Measurements from ENCODE around the gene MITD1. TPM values are rescaled to one million over a fixed set of nuclear protein-coding genes. Genes with fewer than 3 reads are reported as not detected.

The MITD1 gene
- total and polyA plus RNA-seq, 2 of the 13 experiments (the other 11 are each of a cell fraction or from before 2014, with no cell fraction given) = 17.8 to 43.7 TPM

- TF ChIP-seq ZNF644 (CRISPR knock-in tag; IDR thresholded peaks at IDR 0.05; ENCODE audit: low read depth) (peak; percentile 86), TAF15 (IDR thresholded peaks at IDR 0.05; ENCODE audit: low read depth, low read length, poor library complexity, severe bottlenecking) (no peak), ZNF558 (CRISPR knock-in tag; IDR thresholded peaks at IDR 0.05; ENCODE audit: borderline replicate concordance) (no peak), ZBTB8A (CRISPR knock-in tag; IDR thresholded peaks at IDR 0.05; ENCODE audit: borderline replicate concordance, low read depth) (no peak), SMC3 (IDR thresholded peaks at IDR 0.05; ENCODE audit: low read length) (no peak), ZKSCAN1 (IDR thresholded peaks at IDR 0.05; ENCODE audit: low read length) (no peak), SIX1 (CRISPR knock-in tag; IDR thresholded peaks at IDR 0.05; ENCODE audit: borderline replicate concordance) (peak; percentile 95), ZBTB42 (CRISPR knock-in tag; IDR thresholded peaks at IDR 0.05) (no peak), ARID3A (IDR thresholded peaks at IDR 0.05; ENCODE audit: low read depth, low read length) (peak; percentile 63), FOXA1 (IDR thresholded peaks at IDR 0.05) (no peak), FOXA1 (CRISPR knock-in tag; IDR thresholded peaks at IDR 0.05) (peak; percentile 56), HMG20A (CRISPR knock-in tag; IDR thresholded peaks at IDR 0.05; ENCODE audit: borderline replicate concordance) (no peak)
- TF ChIP-seq, protein P1, sequence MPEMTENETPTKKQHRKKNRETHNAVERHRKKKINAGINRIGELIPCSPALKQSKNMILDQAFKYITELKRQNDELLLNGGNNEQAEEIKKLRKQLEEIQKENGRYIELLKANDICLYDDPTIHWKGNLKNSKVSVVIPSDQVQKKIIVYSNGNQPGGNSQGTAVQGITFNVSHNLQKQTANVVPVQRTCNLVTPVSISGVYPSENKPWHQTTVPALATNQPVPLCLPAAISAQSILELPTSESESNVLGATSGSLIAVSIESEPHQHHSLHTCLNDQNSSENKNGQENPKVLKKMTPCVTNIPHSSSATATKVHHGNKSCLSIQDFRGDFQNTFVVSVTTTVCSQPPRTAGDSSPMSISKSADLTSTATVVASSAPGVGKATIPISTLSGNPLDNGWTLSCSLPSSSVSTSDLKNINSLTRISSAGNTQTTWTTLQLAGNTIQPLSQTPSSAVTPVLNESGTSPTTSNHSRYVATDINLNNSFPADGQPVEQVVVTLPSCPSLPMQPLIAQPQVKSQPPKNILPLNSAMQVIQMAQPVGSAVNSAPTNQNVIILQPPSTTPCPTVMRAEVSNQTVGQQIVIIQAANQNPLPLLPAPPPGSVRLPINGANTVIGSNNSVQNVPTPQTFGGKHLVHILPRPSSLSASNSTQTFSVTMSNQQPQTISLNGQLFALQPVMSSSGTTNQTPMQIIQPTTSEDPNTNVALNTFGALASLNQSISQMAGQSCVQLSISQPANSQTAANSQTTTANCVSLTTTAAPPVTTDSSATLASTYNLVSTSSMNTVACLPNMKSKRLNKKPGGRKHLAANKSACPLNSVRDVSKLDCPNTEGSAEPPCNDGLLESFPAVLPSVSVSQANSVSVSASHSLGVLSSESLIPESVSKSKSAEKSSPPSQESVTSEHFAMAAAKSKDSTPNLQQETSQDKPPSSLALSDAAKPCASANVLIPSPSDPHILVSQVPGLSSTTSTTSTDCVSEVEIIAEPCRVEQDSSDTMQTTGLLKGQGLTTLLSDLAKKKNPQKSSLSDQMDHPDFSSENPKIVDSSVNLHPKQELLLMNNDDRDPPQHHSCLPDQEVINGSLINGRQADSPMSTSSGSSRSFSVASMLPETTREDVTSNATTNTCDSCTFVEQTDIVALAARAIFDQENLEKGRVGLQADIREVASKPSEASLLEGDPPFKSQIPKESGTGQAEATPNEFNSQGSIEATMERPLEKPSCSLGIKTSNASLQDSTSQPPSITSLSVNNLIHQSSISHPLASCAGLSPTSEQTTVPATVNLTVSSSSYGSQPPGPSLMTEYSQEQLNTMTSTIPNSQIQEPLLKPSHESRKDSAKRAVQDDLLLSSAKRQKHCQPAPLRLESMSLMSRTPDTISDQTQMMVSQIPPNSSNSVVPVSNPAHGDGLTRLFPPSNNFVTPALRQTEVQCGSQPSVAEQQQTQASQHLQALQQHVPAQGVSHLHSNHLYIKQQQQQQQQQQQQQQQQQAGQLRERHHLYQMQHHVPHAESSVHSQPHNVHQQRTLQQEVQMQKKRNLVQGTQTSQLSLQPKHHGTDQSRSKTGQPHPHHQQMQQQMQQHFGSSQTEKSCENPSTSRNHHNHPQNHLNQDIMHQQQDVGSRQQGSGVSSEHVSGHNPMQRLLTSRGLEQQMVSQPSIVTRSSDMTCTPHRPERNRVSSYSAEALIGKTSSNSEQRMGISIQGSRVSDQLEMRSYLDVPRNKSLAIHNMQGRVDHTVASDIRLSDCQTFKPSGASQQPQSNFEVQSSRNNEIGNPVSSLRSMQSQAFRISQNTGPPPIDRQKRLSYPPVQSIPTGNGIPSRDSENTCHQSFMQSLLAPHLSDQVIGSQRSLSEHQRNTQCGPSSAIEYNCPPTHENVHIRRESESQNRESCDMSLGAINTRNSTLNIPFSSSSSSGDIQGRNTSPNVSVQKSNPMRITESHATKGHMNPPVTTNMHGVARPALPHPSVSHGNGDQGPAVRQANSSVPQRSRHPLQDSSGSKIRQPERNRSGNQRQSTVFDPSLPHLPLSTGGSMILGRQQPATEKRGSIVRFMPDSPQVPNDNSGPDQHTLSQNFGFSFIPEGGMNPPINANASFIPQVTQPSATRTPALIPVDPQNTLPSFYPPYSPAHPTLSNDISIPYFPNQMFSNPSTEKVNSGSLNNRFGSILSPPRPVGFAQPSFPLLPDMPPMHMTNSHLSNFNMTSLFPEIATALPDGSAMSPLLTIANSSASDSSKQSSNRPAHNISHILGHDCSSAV (CRISPR knock-in tag; IDR thresholded peaks at IDR 0.05; ENCODE audit: borderline replicate concordance) = no peak
- TF ChIP-seq, protein P2, sequence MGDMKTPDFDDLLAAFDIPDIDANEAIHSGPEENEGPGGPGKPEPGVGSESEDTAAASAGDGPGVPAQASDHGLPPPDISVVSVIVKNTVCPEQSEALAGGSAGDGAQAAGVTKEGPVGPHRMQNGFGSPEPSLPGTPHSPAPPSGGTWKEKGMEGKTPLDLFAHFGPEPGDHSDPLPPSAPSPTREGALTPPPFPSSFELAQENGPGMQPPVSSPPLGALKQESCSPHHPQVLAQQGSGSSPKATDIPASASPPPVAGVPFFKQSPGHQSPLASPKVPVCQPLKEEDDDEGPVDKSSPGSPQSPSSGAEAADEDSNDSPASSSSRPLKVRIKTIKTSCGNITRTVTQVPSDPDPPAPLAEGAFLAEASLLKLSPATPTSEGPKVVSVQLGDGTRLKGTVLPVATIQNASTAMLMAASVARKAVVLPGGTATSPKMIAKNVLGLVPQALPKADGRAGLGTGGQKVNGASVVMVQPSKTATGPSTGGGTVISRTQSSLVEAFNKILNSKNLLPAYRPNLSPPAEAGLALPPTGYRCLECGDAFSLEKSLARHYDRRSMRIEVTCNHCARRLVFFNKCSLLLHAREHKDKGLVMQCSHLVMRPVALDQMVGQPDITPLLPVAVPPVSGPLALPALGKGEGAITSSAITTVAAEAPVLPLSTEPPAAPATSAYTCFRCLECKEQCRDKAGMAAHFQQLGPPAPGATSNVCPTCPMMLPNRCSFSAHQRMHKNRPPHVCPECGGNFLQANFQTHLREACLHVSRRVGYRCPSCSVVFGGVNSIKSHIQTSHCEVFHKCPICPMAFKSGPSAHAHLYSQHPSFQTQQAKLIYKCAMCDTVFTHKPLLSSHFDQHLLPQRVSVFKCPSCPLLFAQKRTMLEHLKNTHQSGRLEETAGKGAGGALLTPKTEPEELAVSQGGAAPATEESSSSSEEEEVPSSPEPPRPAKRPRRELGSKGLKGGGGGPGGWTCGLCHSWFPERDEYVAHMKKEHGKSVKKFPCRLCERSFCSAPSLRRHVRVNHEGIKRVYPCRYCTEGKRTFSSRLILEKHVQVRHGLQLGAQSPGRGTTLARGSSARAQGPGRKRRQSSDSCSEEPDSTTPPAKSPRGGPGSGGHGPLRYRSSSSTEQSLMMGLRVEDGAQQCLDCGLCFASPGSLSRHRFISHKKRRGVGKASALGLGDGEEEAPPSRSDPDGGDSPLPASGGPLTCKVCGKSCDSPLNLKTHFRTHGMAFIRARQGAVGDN (CRISPR knock-in tag; IDR thresholded peaks at IDR 0.05) = peak; percentile 31; the same call in 1 of the 2 replicates
- TF ChIP-seq, protein P3, sequence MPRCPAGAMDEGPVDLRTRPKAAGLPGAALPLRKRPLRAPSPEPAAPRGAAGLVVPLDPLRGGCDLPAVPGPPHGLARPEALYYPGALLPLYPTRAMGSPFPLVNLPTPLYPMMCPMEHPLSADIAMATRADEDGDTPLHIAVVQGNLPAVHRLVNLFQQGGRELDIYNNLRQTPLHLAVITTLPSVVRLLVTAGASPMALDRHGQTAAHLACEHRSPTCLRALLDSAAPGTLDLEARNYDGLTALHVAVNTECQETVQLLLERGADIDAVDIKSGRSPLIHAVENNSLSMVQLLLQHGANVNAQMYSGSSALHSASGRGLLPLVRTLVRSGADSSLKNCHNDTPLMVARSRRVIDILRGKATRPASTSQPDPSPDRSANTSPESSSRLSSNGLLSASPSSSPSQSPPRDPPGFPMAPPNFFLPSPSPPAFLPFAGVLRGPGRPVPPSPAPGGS (CRISPR knock-in tag; IDR thresholded peaks at IDR 0.05) = no peak
Measured at GRCh38 chr2:99183025-99183424, 2.2 kb upstream of the MITD1 start (continued).

All from HepG2 (cell line).